ENCODE data around the gene POLDIP3.
A peak's percentile ranks its signal among the peaks of the same experiment; 100 is the strongest.
"Not testable (repeated sequence)": the region's sequence is repeated elsewhere in the genome, so short reads cannot be mapped to it uniquely, and the experiment has no call there.

The POLDIP3 gene

DNA sequence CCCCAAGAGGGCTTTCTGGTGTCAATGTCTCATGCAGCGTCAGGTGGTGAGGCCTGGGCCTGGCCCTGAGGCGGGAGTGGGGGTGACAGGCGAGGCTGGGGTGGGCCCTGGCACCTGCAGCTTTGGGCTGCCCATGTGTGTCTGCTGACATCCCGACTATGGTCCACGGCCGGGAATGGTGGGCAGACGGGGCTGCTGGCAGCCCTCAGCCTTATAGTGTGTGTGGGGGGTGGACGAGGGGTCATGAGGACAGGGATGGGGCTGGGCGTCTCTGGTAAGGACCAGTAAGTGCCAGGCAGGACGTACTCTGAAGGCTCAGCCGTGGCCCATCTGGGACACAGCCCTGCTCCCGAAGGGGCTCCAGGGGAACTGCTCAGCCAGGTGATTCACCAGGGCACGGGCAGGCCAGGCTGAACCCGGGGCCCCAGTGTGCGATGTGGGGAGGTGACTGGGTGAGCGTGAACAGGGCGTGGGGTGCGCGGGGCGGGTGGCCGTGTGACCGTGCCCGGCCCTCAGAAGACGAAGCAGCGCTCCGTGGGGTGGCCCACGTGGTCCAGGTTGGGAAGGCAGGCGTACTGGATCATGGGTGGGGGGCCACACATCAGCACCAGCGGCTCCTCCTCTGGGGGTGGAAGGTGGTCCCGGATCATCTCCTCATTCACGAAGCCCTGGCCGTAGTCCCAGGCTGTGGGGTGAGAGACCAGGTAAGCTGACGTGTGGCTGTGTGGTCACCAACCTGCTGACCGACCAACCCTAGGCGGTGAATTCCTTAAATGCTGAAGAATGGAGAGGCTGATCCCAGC lies 4.8 kb upstream of the POLDIP3 start:
- peak; percentile 42 for DNase-seq

GRCh38 chr22:42617155-42617983 lies 2.7 kb upstream of the POLDIP3 start:
- DNase-seq = peak; percentile 44

DNA sequence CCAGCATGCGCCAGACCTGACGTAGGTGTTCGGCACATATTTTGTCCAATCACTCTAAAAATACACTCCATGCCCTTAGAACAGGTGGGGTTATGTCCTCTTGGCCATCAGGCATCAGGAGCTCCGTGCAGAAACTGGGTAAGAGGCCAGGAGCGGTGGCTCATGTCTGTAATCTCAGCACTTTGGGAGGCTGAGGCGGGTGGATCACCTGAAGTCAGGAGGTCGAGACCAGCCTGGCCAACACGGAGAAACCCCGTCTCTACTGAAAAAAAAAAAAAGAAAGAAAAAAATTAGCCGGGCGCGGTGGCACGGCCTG lies 1.1 kb upstream of the POLDIP3 start:
- DNase-seq = not testable (repeated sequence)

DNA sequence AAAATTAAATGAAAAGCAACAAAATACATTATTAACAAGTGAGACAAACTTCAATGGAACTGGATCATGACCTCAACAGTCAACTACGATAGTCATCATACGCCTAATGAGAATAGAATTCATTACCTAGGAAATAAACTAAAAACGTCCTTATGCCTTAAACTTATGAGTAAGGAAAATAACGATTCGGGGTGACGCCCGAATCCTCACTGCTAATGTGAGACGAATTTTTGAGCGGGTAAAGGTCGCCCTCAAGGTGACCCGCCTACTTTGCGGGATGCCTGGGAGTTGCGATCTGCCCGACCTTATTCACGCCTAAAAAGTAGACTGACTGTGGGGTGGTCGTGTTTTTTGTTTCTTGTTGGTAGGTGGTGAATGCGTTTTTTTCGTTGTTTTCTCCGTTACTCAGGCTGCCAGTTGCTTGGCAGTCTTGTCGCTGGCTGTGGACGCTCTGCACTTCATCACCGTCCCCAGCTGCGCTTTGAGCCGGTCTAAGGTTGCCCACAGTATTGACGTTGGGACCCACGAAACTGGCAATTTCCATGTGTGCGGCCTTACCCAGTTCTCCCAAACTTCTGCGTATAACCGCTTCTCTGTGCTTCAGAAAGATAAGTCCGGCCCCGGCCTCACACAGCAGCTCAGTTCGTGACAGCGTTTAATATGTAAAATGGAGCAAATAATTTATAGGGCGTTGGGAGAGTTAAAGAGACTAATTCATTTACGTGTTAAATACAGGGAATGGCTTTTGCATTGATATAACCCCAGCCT lies 593 bp upstream of the POLDIP3 start:
- peak; percentile 96 for DNase-seq

GRCh38 chr22:42613872-42614301 lies 796 bp downstream of the POLDIP3 start:
- no peak for DNase-seq

GRCh38 chr22:42612336-42612735 lies 2.3 kb downstream of the POLDIP3 start:
- DNase-seq = no peak

GRCh38 chr22:42611051-42611450 lies 3.6 kb downstream of the POLDIP3 start:
- DNase-seq = no peak

- DNase-seq = no peak
These were observed 4.5 kb downstream of the POLDIP3 start for GRCh38 chr22:42610186-42610585.

GRCh38 chr22:42608823-42609361 lies 5.8 kb downstream of the POLDIP3 start:
- no peak for DNase-seq

GRCh38 chr22:42608136-42608822 lies 6.4 kb downstream of the POLDIP3 start:
- DNase-seq = no peak

GRCh38 chr22:42607641-42608040 lies 7.0 kb downstream of the POLDIP3 start:
- DNase-seq = not testable (repeated sequence)

DNA sequence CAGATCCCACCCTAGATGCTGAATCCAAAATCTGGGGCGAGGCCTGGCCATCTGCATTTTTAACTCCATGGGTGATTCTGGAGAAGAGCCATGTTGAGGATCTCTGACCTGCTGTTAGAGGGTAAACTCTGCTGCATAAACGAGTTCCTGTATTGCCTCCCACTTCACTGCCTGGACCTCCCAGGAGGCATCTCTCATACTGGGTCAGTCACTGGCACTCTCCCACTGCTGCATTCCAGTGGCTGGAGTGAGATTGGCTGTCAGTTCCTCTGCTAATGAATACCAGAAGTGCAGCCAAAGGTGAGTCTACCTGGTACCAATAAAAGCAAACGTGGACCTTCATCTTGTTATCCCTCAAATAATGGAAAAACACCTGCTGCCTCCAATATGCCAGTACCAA lies 10.3 kb downstream of the POLDIP3 start:
- no peak for DNase-seq

- DNase-seq = no peak
These were observed 11.3 kb downstream of the POLDIP3 start for GRCh38 chr22:42603427-42603826.

- no peak for DNase-seq
These were observed 12.2 kb downstream of the POLDIP3 start for GRCh38 chr22:42602470-42602869.

DNA sequence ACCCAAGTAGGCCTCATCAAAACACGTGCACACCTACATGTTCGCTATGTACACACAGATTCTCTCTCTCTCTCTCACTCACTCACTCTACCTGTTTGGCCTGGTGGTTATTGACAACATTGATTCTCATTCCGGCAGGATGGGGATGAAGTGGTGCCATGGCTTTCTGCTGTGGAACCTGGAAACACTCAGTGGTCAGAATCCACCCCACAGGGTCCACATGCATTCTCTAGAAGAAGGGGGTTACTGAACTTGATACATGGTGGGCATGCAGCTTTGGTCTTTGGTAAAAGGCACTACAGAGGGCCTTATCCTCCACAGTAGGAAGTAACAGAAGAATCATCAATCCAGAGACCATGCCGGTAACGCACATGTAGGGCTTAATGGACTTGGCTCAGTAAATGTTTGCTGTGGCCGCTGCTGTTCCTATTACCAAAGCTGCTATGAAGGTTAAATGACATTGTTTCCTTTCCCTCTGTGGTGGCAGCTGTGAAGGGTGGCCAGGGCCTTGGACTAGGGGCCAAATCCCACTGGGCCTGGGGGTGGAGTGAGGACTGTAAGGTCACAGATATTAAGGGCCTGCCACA lies 12.7 kb downstream of the POLDIP3 start:
- no peak for DNase-seq

DNA sequence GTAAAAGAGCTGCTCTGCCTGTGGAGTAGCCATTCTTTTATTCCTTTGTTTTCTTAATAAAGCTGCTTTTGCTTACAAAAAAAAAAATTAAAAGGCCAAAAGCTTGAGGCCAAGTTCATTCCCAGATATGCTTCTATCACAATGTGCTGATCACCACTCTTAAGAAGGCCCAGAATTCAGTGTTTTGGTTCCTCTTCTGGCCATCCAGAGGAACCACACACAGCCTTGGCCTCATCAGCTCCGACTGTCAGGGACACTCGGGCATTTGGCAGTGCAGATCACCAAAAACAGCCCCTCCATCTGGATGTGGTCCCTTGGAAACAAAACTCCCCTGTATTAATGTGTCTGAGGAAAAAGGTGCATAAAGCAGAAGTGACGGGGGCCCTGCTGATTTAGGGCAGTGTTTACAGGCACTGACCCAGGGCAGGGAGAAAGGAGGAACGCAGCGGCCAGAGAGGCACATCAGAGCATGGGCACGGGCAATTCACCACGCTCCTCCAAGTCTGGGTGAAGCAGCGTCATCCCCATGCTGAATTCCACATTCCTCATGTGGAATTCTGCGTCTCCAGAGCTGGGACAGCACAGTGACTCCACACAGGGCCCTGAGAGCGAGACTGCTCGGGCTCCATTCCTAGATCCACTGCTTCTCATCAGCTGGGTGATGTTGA lies 17.7 kb downstream of the POLDIP3 start:
- DNase-seq = no peak

GRCh38 chr22:42596336-42596735 lies 18.3 kb downstream of the POLDIP3 start:
- DNase-seq = peak; percentile 88

- DNase-seq = no peak
These were observed 19.2 kb downstream of the POLDIP3 start for GRCh38 chr22:42595434-42595833.

DNA sequence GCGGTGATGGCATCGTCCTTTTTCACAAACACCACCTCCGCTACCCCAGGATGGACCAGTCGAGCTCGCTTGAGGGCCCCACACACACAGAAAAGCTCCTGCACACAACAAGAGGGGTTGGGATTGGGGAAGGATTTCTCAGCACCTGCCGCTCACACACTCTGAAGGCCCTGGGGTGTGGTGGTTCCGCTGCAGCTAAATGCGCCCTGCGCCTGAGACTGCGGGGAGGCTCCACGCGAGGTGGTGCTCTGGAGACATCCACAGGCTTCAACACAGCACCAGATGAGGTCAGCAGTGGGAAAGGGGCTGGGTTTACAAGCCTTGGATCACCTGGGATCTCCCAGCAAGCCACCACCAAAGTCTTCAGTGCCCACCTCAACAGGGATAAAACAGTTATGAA lies 22.7 kb downstream of the POLDIP3 start:
- DNase-seq = no peak

DNA sequence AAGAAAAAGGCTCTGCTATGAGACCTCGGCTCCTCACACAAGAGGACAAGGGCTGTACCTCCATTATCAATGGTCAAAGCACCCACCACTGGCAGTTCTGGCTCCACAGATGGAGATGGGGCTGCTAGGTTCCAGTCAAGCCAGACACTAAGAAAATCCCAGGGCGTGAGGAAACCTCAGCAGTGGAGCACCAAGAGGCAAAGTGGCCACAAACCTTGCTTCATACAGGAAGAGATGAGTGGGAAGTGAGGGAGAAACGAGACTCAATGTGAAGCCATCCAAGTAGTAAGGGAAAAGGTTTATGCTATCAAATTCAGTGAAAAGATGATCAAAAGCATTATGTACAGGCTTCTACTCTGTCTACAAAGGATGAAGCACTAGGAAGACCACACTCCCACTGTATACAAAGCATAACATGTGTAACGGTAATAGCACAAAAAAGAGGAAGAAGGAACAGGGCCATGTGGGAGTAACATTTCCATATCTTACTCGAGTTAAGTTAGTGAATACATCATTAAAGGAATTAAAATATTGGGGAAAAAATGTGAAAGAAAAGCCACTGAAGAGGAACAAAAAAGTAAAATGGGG lies 27.0 kb downstream of the POLDIP3 start:
- DNase-seq = no peak

GRCh38 chr22:42586381-42586780 lies 28.3 kb downstream of the POLDIP3 start:
- no peak for DNase-seq
